ENCODE measurements around the gene GALNT1.
A peak's percentile ranks its signal among the peaks of the same experiment; 100 is the strongest.

DNA sequence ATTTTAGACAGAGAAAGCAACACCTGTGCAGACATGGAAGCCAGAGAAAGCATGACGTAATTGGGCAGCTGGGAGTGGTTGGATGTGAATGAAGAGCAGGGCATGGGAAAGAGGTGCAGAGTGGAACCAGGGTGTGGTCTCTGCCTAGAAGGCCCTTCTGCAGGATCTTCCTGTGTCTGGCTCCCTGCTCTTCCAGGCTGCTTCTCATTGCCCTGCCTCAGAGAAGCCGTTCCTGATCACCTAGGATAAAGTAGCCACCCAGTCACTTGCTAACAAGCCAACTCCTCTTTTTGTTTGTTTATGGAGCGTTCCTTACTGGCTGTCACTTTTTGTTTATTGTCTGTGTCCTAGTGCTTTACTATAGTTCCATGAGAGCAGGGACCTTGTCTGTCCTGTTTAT lies 28.5 kb downstream of the GALNT1 start:
- TF ChIP-seq CTBP1 (IDR thresholded peaks at IDR 0.05; ENCODE audit: borderline replicate concordance) = no peak
- no peak for TF ChIP-seq SUZ12 (IDR thresholded peaks at IDR 0.05)
- TF ChIP-seq TARDBP (IDR thresholded peaks at IDR 0.05) = no peak
- no peak for TF ChIP-seq SP1 (IDR thresholded peaks at IDR 0.05)
- no peak for TF ChIP-seq NFRKB (IDR thresholded peaks at IDR 0.05)
- no peak for TF ChIP-seq ELF4 (IDR thresholded peaks at IDR 0.05)
- TF ChIP-seq ZNF384 (IDR thresholded peaks at IDR 0.05) = no peak
- no peak for TF ChIP-seq BHLHE40 (IDR thresholded peaks at IDR 0.05; ENCODE audit: borderline replicate concordance)
- no peak for TF ChIP-seq FOXM1 (IDR thresholded peaks at IDR 0.05; ENCODE audit: borderline replicate concordance)
- no peak for TF ChIP-seq FOXA1 (IDR thresholded peaks at IDR 0.05)
- TF ChIP-seq PKNOX1 (IDR thresholded peaks at IDR 0.05) = peak; percentile 66
